AG04449 (cell line): ENCODE data around the gene DLK1.

Experiments used
- CTCF ChIA-PET: fragments of 350-600 bp; formaldehyde crosslinking; extraction: SDS; loops from one replicate; lab custom pipeline; 2021; ENCODE audit warnings: antibody characterized with exemption; lab: Yijun Ruan, JAX
- POLR2A ChIA-PET: fragments of 400-600, 350-600 bp; formaldehyde crosslinking; extraction: SDS; loops from one replicate; lab custom pipeline; 2020; ENCODE audit warnings: antibody characterized with exemption, inconsistent platforms; lab: Yijun Ruan, JAX
- DNase-seq: peaks from one replicate; pipeline ENCODE4 v3.0.0-alpha.2; 2010; ENCODE audit warnings: low read depth, low spot score
- H3K4me3 ChIP-seq: 2 replicates; pipeline ENCODE4 v1.5.1; 2011; ENCODE audit warnings: low read depth, mild to moderate bottlenecking, control low read depth, low read length
- TF ChIP-seq, protein P1 (sequence below): IDR thresholded peaks from one replicate; pipeline ENCODE4 v1.5.1; 2011; ENCODE audit warnings: mild to moderate bottlenecking, moderate library complexity, low read length, control low read depth, inconsistent platforms; ENCODE audit not compliant: insufficient read depth; ENCODE audit errors: missing control alignments

Gene DLK1

DNA sequence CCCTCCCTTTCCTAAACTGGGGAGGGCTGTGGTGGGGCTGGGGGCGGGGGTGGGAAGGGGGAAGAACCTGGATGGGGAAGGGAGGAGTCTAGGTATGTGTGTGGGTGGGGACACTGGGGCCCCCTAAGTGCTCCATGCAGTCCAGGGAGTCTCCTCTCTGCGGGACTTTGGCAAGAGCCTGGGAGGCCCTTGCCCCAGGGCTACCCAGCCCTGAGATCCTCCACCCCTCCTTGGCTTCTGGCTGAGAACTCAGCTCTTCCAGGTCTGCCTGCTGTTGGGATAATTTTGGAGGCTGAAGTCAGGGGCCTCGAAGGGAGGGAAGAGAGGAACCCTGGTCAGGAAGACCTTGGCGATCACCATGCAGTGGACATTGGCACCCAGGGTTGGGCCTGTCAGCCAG is 2.2 kb upstream of the DLK1 start:
- ChIA-PET POLR2A (no interaction called here), CTCF (interaction anchor here (1.4 kb wide), 1 partner anchor 15 kb away, joined by 3 read pairs; no protein-coding TSS in a partner anchor)
- DNase-seq: no peak
- no peak overlapping the region for H3K4me3 ChIP-seq
- TF ChIP-seq, protein P1, sequence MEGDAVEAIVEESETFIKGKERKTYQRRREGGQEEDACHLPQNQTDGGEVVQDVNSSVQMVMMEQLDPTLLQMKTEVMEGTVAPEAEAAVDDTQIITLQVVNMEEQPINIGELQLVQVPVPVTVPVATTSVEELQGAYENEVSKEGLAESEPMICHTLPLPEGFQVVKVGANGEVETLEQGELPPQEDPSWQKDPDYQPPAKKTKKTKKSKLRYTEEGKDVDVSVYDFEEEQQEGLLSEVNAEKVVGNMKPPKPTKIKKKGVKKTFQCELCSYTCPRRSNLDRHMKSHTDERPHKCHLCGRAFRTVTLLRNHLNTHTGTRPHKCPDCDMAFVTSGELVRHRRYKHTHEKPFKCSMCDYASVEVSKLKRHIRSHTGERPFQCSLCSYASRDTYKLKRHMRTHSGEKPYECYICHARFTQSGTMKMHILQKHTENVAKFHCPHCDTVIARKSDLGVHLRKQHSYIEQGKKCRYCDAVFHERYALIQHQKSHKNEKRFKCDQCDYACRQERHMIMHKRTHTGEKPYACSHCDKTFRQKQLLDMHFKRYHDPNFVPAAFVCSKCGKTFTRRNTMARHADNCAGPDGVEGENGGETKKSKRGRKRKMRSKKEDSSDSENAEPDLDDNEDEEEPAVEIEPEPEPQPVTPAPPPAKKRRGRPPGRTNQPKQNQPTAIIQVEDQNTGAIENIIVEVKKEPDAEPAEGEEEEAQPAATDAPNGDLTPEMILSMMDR: no peak

DNA sequence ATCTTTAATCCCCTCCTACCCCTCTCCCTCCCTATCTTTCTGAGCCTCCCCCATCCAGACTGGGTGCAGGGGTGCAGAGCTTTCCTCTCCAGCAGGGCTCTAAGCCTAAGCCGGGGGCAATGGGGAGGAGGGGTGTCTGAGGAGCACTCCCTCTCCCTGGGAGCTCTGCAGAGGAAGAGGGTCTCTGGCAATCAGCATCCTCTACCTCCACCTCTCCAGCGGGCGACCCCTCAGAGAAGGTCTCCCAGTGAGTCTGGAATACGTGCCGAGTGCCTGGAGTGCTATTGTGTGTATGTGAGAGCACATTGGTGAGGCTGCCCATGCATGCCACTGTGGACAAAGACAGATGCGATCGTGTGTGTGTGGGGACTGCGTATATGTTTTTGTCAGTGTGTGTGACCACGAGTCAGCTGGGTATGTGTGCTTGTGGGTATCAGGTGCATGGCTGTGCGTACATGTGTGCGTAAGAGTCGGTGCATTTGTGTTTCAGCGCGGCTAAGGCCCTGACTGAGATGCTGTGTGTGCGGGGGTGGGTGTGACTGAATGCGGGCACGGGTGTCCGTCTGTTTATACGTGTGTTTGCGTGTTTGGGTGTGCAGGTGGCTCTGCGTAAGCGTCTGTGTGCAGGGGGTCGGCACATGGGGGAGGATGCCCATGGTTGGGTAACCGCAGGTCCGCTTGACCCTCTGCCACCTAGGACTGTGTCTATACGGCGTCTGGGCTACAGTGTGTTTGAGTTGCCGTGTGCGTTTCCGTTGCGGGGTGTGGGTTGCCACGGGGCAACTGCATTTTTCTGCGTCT is 905 bp upstream of the DLK1 start:
- no peak for DNase-seq
- POLR2A ChIA-PET: no interaction called here
- CTCF ChIA-PET: interaction anchor here (1.4 kb wide), 1 partner anchor 16 kb away, joined by 3 read pairs; no protein-coding TSS in a partner anchor
- TF ChIP-seq, protein P1: no peak
- H3K4me3 ChIP-seq: no peak overlapping the region

DNA sequence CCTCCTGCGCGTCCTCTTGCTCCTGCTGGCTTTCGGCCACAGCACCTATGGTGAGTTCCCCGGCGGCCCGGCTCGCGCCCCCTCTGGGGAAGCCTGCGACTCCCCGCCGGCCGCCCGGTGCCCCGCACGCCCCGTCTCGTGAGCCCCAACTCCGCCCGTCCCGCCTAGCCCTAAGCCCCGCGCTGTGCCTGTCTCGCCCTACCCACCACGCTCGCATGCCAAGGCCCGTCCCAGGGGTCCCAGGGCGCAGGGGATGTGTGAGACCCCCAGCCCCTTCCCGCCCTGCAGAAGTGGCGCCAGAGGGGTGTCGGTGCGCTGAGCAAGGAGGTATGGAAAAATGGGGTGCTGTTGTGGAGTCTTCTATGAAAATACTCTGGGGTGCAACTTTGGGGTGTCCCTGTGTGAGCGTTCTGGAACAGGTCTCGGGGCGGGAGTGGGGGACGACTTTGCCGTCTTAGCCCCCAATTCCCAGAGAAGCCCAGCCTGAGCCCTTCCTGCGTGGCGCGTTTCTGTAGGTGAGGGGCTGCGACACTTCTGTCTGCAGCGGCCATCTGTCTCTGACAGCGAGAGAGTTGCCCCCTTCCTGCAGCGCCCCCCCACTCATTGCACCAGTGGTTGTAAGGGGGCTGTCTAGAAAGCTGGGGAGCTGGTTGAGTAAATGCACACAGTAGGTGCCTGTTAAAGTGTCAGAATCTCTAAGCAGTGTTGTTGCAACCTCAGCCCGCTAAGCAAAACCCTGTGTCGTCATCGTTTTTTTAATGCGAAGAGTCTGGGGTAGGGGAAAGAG is 587 bp downstream of the DLK1 start:
- no peak overlapping the region for H3K4me3 ChIP-seq
- TF ChIP-seq, protein P1: no peak
- POLR2A ChIA-PET: no interaction called here
- no peak for DNase-seq
- CTCF ChIA-PET: no interaction called here

DNA sequence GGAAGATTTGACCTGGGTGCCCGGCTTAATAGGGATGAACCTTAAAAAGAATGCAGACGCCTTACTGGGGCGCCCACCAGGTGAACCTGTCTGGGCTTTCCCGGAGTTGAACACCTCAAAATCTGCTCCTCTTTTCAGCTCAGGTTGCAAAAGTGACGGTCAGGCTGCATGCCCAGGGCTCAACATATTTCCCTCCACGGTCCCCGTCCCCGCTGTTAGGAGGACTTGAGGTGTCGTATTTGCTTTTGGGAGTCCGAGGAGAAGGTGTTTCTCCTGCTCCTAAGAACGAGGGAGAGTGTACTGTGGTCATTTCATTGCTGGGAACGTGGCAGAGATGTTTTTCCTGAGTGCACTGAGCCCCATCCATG is 1.2 kb downstream of the DLK1 start:
- no peak overlapping the region for H3K4me3 ChIP-seq
- no peak for DNase-seq
- ChIA-PET POLR2A (no interaction called here), CTCF (no interaction called here)
- TF ChIP-seq, protein P1: no peak

DNA sequence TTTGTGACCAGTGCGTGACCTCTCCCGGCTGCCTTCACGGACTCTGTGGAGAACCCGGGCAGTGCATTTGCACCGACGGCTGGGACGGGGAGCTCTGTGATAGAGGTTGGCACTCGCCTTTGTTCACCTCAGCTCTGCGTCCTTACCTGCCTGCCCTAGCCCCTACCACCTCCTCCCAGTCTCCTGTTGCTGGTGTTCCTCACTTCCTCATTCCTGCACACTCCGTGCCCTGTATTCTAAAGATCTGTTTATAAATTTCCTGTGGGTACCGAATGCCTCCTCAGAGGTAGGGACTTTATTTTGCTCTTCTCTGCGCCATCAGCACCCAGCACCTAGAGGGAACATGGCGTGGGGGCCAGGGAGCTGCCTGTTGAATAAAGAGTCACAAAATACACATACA is 2.3 kb downstream of the DLK1 start:
- H3K4me3 ChIP-seq: no peak overlapping the region
- TF ChIP-seq, protein P1: no peak
- no peak for DNase-seq
- ChIA-PET POLR2A (no interaction called here), CTCF (interaction anchor here (1.0 kb wide), 1 partner anchor 18 kb away, joined by 3 read pairs; no protein-coding TSS in a partner anchor)

DNA sequence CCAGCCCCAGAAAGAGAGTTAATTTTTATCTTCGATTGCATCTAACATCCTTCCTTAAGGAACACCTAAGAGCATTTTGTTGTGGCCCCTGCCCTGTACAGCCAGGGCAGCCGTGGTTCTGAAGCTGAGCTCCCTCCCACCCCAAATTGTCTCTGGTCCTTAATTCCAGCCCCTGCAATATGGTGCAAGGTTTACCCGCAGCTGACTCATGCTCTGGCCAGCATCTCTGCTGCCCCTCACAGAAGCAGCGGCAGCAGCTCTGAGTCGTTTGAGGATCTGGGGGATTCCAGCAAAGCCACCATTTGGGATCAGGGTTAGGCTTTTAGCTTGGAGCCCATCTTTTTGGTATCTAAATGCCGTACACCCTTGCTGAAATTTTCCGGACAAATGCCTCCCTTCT is 3.3 kb downstream of the DLK1 start:
- ChIA-PET CTCF (interaction anchor here (0.8 to 1.8 kb wide), 7 partner anchors 8 to 897 kb away, joined by 3 to 8 read pairs (median 3); no protein-coding TSS in a partner anchor), POLR2A (no interaction called here)
- TF ChIP-seq, protein P1: no peak
- H3K4me3 ChIP-seq: no peak overlapping the region
- DNase-seq: no peak
